ENCODE results near the gene CHMP4A.
"Not testable (repeated sequence)": the region's sequence is repeated elsewhere in the genome, so short reads cannot be mapped to it uniquely, and the experiment has no call there.

Gene CHMP4A

GRCh38 chr14:24222987-24223386, 9.7 kb upstream of the CHMP4A start:
- DNase-seq: not testable (repeated sequence)

DNA sequence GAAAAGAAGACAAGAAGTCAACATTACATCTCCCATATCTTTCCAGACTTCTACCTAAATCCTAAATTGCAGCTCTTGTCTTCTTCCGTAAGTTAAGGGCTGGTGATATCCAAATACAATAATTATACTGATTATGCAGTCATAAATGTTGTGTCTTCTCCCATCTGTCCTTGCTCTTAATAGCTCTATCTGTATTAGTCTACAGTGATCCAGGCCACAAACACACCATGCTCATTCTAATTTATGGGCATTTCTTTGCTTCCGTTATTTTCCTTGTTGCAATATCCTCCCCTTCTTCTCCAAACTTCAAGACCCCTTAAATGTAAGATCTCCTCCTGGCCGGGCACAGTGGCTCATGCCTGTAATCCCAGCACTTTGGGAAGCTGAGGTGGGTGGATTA, 6.2 kb upstream of the CHMP4A start:
- no peak for DNase-seq

DNA sequence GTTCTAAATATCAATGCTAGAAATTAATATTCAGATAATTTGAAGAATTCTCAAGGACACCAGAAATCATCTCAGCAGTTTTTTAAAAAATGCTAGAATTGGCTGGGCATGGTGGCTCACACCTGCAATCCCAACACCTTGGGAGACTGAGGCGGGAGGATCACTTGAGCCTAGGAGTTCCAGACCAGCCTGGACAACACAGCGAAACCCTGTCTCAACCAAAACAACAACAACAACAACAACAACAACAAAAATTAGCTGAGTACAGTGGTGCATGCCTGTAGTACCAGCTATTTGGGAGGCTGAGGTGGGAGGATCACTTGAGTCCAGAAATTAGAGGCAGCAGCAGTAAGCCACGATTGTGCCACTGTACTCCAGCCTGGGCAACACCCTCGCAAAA, 5.8 kb upstream of the CHMP4A start:
- DNase-seq: no peak

DNA sequence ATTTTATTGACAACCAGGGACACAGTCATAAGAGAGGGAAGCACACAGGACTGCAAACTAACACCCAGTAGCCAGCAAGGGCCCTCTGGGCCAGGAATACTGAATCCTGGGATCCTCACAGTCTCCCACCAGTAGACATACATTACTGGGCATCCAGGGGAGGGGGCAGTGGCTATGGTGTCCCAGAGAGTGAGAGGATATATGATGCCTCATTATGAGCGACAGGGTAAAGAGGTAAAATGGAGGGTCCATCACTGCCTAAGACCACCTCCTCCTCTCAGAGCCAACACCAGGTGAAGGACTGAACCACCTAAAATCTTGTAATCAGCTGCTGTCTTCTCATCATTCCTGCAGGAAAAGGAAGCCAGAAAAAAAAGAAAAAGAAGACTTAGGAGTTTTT, 3.6 kb upstream of the CHMP4A start:
- not testable (repeated sequence) for DNase-seq

GRCh38 chr14:24216345-24216699, 3.0 kb upstream of the CHMP4A start:
- DNase-seq: no peak

DNA sequence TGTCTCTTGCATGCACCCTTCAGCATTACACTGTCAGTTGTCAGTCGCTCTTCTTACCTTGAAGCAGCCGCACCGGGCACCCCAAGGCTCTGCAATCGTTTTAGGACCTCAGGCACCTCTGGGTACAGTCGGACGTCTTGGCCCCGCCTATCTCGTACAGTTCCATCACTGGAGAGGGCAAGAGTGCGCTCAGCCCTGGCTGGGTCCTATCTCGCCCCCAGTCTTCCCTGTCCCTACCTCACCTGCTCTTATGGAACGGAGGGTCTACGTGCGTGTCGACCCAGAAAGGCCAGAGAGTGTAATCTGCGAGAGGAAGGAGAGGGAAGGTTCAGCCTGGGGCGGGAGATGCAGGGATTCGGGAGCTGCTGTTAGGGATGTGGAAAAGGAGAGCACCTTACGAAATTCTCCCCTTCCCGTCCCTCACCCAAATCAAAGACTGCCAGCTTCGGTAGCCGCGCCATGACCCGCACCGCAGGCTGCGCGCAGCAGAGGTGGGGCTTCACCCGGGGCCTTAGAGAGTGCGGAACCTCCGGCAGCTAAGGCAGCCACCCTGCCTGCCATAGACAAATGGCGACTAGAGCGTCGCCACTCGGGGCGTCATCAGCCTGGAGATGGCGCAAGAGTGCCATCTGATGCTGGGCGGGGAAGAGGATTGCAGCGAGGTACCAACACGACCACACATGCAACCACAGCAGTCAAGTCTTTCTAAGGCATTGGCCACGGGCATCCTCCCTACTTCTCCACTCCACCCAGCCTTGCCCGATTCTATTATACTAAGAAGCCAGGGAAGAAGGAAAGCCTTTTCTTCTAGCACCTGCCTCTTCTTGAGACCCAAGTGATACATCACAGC, 2.4 kb upstream of the CHMP4A start, which contains the start of gene MDP1:
Gene MDP1 (minus strand): TSS at position 572 of the 850 bp plus-strand sequence. CDS start 111 bp downstream, at position 461.
- DNase-seq: peak; percentile 91

DNA sequence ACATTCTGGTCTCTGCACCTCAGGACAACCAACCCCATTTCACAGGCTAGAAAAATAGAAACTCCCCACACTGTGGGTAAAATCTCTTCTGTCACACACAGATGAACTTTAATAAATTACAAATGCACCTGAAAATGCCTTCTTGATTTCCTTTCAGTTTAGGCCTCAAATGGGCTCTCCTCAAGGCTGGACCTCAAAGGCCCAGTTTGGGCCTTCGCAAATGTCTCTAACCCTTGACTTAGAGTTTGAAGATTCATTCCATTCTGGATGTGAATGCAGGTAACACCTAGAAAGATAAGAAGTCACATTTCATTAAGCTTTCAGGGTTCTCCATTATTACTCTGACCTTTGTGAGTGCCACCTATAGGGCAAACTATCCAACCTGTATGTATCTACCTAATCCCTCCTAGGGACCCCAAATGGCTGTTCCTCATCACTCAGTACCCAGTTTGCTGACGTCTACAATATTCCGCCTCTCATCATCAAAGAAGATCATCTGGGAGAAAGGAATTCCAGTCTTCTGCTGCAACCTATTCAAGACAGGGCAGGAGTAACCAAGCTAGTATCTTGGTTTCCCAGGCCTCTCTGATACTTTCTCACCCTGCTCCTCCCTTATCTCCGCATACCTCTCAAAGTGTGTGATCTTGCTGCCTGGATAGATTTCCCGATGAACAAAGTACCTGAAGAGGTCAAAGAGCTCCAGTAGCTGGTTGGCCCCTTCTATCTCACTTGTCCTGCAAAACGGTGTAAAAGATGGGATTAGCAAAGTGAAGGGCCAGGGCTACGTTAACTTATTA, 776 bp upstream of the CHMP4A start:
- DNase-seq: no peak

DNA sequence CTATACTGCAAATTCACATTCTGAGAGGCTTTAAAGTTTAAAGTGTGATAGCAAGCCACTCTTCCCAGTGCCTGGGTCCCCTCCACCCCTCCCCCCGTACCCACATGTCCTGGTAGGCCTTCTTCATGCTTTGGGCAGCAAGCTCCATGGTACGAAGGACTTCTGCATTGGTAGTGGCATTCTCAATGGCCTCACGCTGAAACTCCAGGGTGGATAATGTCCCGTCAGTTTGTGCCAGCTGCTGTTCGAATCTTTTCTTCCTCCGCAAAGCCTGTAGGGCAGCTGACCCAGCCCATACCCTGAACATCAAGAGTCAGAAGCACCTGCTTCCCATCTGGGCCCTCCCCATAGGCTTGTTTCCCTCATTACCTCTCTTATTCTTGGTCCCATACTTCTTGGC, 2.0 kb downstream of the CHMP4A start:
- DNase-seq: no peak

DNA sequence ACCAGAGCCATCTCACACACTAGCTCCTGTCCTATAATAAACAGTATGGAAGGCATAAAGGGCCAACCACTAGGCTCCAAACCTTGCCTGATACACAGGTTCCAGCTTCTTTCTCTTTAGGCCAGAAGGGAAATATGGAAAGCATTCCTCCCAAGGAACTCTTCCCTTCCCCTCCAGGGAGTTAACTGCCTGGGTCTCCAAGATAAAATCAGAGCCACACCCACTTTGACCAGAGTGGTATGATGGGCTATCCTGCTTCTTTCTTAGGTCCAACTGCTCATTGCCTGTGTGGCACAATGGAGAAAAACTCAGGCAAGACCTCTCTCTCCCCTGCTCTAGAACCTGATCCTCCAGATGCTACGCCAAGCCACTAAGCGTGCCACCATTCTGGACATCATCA, 5.7 kb downstream of the CHMP4A start:
- DNase-seq: no peak

- DNase-seq: no peak
Observed at GRCh38 chr14:24207104-24207551, 6.2 kb downstream of the CHMP4A start.

DNA sequence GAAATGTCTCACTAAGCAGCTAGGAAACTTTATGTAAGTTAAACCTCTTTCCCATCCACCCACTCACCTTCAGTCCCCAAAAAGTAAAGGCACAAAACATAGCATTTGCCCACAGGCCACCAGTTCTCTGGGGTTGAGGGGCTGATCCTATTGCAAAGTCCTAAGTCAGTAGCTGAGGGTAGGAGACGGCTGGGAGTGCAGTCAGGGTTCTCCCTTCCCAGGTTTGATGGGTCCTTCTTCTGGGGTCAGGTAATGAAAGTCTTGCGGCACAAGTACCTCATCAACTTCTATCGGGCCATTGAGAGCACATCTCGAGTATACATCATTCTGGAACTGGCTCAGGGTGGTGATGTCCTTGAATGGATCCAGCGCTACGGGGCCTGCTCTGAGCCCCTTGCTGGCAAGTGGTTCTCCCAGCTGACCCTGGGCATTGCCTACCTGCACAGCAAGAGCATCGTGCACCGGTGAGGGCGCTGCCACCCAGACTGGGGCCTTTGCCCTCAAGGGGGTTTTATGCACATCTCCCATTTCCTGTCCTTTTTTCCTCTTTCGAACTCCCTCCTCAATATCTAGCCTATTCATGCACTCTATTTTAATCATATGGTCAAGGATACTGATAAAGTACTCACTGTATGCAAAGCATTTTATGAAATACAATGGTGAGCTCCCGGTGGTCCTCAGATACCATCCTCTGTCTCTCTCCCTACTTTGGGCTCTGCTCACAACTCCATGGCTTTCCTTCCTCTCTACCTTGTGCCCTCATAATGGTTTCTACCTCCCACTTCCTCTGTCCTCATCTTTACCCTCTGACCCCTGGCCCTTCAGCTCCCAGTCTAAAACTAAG, 6.8 kb downstream of the CHMP4A start:
- DNase-seq: no peak

GRCh38 chr14:24204163-24205146, 8.8 kb downstream of the CHMP4A start:
- DNase-seq: no peak

DNA sequence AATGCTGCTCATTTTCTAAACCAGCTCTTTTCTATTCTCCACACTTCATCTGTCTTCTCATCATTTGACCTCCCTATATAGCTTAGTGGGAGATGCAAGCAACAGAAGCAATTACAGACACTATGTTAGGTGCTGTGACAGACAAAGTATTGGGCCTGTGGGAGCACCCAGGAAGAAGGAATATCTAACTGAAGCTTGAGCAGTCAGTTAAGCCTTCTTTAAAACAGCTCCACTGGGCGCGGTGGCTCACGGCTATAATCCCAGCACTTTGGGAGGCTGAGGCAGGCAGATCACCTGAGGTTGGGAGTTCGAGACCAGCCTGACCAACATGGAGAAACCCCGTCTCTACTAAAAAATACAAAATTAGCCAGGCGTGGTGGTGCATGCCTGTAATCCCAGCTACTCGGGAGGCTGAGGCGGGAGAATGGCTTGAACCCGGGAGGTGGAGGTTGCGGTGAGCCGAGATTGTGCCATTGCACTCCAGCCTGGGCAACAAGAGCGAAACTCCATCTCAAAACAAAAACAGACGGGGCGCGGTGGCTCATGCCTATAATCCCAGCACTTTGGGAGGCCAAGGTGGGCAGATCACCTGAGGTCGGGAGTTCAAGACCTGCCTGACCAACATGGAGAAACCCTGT, 9.9 kb downstream of the CHMP4A start:
- DNase-seq: not testable (repeated sequence)

DNA sequence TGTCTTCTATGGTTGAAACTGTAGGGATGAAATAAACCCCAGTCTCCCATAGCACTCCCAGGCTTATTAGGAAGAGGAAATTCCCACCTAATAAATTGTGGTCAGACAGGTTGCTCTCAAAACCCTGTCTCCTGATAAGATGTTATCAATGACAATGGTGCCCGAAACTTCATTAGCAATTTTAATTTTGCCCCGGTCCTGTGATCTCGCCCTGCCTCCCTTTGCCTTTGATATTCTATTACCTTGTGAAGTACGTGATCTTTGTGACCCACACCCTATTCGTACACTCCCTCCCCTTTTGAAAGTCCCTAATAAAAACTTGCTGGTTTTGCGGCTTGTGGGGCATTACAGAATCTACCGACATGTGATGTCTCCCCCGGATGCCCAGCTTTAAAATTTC, 10.8 kb downstream of the CHMP4A start:
- DNase-seq: peak; percentile 4

- DNase-seq: no peak
Observed at GRCh38 chr14:24198814-24199524, 14.3 kb downstream of the CHMP4A start.

GRCh38 chr14:24197056-24197450, 16.2 kb downstream of the CHMP4A start:
- DNase-seq: no peak

DNA sequence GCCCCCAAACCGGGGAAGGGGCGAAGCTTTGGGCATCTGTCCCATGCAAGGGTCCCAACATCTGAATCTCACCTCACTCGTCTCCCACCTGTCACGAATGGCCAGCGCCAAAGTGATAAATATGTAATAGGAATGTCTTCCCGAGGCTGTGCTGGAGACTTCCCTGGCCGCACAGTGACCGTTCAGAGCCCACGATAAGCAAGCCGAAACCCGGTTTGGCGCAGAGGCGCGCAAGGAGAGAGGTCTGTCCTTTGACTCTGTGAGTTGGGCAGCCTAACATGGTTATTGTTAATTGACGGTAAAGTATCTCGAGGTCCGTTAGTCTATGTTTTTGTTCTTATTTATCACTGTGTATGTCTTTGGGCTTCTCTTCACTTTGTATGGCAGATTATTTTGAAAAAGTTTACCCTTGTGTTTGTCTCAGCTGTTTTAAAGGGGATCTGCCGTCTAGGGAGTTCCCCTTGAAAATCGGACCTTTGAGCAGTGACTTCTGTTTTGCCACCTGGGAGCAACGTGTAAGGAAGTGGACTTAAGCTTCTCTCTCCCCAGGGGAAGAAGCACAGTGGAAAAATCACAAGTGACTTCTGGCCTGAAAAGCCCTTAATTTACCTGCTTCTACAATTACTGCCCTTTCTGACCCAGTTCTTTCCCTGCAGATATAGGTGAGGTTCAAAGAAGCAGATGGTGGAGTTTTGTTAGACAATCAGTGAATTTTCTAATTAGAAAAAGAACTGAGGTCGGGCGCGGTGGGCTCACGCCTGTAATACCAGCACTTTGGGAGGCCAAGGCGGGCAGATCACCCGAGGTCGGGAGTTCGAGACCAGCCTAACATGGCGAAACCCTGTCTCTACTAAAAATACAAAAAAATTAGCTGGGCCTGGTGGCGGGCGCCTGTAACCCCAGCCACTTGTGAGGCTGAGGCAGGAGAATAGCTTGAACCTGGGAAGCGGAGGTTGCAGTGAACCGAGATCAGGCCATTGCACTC, 16.9 kb downstream of the CHMP4A start:
- DNase-seq: no peak

DNA sequence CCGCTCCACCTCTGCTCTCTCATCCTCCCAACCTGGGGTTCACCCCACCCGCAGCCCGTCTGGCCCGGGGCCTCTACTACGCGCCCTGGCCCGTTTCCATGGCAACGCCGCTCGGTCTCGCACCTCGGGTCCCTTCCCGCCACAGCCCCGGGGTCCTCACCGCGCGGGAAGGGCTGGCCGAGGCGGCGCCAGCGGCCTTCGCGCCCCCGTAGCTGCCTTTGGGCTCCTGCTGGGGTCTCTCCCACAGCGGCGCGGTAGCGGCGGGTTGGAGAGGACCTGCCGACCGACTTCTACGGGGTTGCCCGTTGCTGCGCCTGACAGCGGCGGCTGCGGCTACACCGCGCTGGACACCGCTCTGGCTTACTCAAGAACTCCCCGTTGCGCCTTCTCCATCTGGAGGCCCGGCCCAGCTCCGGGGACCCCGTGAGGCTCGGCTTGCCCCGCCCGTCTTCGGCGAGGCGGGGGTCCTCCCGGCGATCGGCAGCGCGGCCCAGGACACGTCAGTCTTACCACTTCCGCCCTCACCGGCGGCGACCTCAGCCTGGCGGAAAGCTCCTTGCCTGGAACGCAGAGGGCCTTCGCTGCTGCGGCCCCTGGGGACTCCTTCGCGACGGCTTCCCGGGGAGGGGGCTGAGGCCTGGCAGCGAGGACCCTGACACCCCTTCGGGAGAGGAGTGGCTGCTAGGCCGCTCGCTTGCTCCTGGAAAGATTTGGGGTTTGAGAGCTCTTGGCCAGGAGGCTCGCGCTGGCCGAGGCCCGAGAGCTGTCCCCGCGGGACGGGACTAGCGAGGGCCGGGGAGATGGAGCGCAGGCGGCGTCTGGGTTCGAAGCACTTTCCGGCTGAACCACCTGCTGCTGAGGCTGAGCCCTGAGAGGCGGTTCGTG, 17.9 kb downstream of the CHMP4A start, which contains the start of gene TM9SF1:
Gene TM9SF1 (minus strand): TSS at position 256 of the 885 bp plus-strand sequence. CDS start 422 bp downstream, outside the sequence.
- DNase-seq: peak; percentile 93

Data from islet precursor cell (in vitro differentiated cells).